OCI-LY7 (cell line): Measurements from ENCODE around the gene FAM222A. TPM values are rescaled to one million over a fixed set of nuclear protein-coding genes. Genes with fewer than 3 reads are reported as not detected.

ENCODE experiments used
- BruUV-seq: library from RNA; stranded (reverse); fragments of 400-500 nt; replicated peaks from 2 replicates; lab custom pipeline; 2021; lab: Mats Ljungman, UMichigan
- CTCF ChIA-PET: fragments of 300-600 bp; sonication (Branson Sonifier 250); formaldehyde crosslinking; loops from one replicate; lab custom pipeline; 2022; ENCODE audit warnings: antibody characterized with exemption; ENCODE audit not compliant: unreplicated experiment; lab: Charles Lee
- POLR2A ChIA-PET: fragments of 300-600 bp; sonication (Branson Sonifier 250); formaldehyde crosslinking; loops from one replicate; lab custom pipeline; 2022; ENCODE audit warnings: antibody characterized with exemption; lab: Charles Lee
- DNase-seq: peaks from one replicate; pipeline ENCODE4 v3.0.0-alpha.2; 2015; ENCODE audit warnings: low spot score
- H2AFZ ChIP-seq: fragments of 200-600 bp; sonication (generic), shearing (Covaris generic); 2 replicates; pipeline ENCODE4 v1.6.1; 2014; ENCODE audit warnings: mild to moderate bottlenecking, antibody characterized with exemption, low read length, moderate library complexity
- H3K27ac ChIP-seq: fragments of 200-600 bp; sonication (generic); 2 replicates; pipeline ENCODE4 v1.5.1; 2014; ENCODE audit warnings: mixed run types, low read depth, mild to moderate bottlenecking, moderate library complexity, low read length, inconsistent platforms; ENCODE audit not compliant: poor library complexity, severe bottlenecking
- H3K36me3 ChIP-seq: fragments of 200-600 bp; sonication (generic); 2 replicates; pipeline ENCODE4 v1.6.1; 2014; ENCODE audit warnings: mild to moderate bottlenecking, antibody characterized with exemption, low read length, moderate library complexity, mixed read lengths; ENCODE audit not compliant: insufficient read depth
- H3K4me1 ChIP-seq: fragments of 200-600 bp; sonication (generic); 2 replicates; pipeline ENCODE4 v1.5.1; 2014; ENCODE audit warnings: mild to moderate bottlenecking, low read length; ENCODE audit not compliant: insufficient read depth, poor library complexity, severe bottlenecking
- H3K4me2 ChIP-seq: fragments of 200-600 bp; sonication (generic); 2 replicates; pipeline ENCODE4 v1.6.1; 2014; ENCODE audit warnings: mild to moderate bottlenecking, low read length
- H3K4me3 ChIP-seq: fragments of 200-600 bp; sonication (generic); 2 replicates; pipeline ENCODE4 v1.5.1; 2014; ENCODE audit warnings: mild to moderate bottlenecking, low read depth, low read length; ENCODE audit not compliant: poor library complexity, severe bottlenecking
- H3K79me2 ChIP-seq: fragments of 200-600 bp; sonication (generic); 2 replicates; pipeline ENCODE4 v1.6.1; 2016; ENCODE audit warnings: low read depth, mild to moderate bottlenecking, low read length, moderate library complexity, mixed read lengths; ENCODE audit not compliant: insufficient read depth
- H3K9me2 ChIP-seq: fragments of 200-600 bp; sonication (generic); 2 replicates; pipeline ENCODE4 v1.6.1; 2016; ENCODE audit warnings: mild to moderate bottlenecking, low read length, mixed read lengths; ENCODE audit not compliant: insufficient read depth
- H3K9me3 ChIP-seq: fragments of 200-600 bp; sonication (generic); 2 replicates; pipeline ENCODE4 v1.6.1; 2014; ENCODE audit warnings: mild to moderate bottlenecking, mixed run types, low read length, mixed read lengths
- H4K20me1 ChIP-seq: fragments of 200-600 bp; sonication (generic); 2 replicates; pipeline ENCODE4 v1.6.1; 2014; ENCODE audit warnings: mild to moderate bottlenecking, antibody characterized with exemption, low read length, moderate library complexity, mixed read lengths; ENCODE audit not compliant: insufficient read depth
- EZH2phosphoT487 ChIP-seq: fragments of 200-600 bp; sonication (generic); IDR thresholded peaks from 2 replicates; pipeline ENCODE4 v1.6.1; 2018; ENCODE audit warnings: low read depth, borderline replicate concordance, mild to moderate bottlenecking, mixed run types, antibody characterized with exemption, low read length, moderate library complexity, mixed read lengths
- intact Hi-C: fragments of 100-400 bp; cut with micrococcal nuclease; formaldehyde crosslinking; loops from one replicate; pipeline ENCODE4 v1.10.0; 2022; ENCODE audit not compliant: unreplicated experiment
- total RNA-seq, 2 experiments: library from RNA; depleted of rRNA in 1 of 2; stranded (reverse); fragments of >200 nt in 1 of 2; shearing (Covaris generic) in 1 of 2; gene quantifications; 2 replicates each; pipeline ENCODE4 v1.2.3, GENCODE V29; 2014 to 2022
- TF ChIP-seq, protein P1 (sequence below): fragments of 200-600 bp; sonication (generic); conservative IDR thresholded peaks from 2 replicates; pipeline ENCODE4 v1.5.1; 2014; ENCODE audit warnings: mild to moderate bottlenecking, antibody characterized with exemption, low read length, moderate library complexity, mixed read lengths

The FAM222A gene
- total RNA-seq, 2 experiments from 2014 or later = 0.98 to 1.8 TPM

DNA sequence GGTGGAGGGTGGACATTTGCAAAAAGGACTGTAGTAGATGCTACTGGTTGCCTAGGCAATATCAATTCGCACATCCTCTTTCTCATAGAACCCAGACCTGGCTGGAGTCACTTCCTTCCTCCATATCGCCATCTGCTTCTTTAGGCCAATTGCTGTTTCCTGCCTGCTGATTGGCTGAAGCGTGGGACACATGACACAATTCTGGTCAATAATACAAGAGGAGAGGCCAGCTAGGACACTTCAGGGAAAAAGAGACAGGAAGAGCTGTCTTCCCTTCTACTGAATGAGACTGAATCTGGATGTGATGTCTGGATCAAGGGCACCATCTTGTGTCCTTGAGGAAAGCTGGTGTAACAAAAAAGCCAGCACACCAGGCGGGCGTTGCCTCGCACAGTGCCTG lies 65.8 kb downstream of the FAM222A start:
- H3K9me3 ChIP-seq = no peaks in the 10 kb centered on the region; the same call in 1 of the 2 replicates
- BruUV-seq = no TSS peak
- DNase-seq = peak; percentile 25
- TF ChIP-seq, protein P1, sequence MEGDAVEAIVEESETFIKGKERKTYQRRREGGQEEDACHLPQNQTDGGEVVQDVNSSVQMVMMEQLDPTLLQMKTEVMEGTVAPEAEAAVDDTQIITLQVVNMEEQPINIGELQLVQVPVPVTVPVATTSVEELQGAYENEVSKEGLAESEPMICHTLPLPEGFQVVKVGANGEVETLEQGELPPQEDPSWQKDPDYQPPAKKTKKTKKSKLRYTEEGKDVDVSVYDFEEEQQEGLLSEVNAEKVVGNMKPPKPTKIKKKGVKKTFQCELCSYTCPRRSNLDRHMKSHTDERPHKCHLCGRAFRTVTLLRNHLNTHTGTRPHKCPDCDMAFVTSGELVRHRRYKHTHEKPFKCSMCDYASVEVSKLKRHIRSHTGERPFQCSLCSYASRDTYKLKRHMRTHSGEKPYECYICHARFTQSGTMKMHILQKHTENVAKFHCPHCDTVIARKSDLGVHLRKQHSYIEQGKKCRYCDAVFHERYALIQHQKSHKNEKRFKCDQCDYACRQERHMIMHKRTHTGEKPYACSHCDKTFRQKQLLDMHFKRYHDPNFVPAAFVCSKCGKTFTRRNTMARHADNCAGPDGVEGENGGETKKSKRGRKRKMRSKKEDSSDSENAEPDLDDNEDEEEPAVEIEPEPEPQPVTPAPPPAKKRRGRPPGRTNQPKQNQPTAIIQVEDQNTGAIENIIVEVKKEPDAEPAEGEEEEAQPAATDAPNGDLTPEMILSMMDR = no peak
- no peak for TF ChIP-seq EZH2phosphoT487
- no peaks in the 10 kb centered on the region; the same call in 1 of the 2 replicates for H3K36me3 ChIP-seq
- H4K20me1 ChIP-seq = no peaks in the 10 kb centered on the region
- no peak overlapping the region for H3K4me3 ChIP-seq
- no peak overlapping the region for H3K4me2 ChIP-seq
- no peaks in the 10 kb centered on the region for H3K9me2 ChIP-seq
- H3K79me2 ChIP-seq = no peaks in the 10 kb centered on the region
- H2AFZ ChIP-seq = peak overlapping the region; percentile 67
- no peak overlapping the region for H3K27ac ChIP-seq
- peaks cover 10% of the 10 kb centered on the region for H3K4me1 ChIP-seq
- ChIA-PET CTCF (no interaction called here), POLR2A (interaction anchor here (0.6 kb wide), 1 partner anchor 848 kb away, joined by 3 read pairs; no protein-coding TSS in a partner anchor)
- intact Hi-C loops = no loop called here

DNA sequence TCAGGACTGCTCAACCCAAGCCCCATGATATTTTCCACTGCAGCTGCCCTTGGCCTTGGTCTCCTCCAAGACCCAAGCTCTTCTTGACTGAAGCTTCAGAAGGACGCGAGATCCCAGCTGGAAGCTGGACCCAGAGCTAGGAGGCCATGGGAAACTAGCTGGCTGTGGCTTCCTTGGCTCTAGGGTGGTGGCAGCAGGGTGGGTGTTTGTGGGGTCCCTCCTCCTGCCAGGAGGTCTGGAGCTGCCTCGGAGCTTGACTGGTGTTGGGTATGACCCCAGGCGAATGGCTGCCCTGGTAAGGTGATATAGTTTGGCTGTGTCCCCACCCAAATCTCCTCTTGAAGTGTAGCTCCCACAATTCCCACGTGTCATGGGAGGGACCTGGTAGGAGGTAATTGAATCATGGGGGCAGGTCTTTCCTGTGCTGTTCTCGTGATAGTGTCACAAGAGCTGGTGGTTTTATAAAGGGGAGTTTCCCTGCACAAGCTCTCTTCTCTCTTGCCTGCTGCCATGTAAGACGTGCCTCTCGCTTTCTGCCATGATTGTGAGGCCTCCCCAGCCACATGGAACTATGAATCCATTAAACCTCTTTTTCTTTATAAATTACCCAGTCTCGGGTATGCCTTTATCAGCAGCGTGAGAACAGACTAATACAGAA lies 68.2 kb downstream of the FAM222A start:
- ChIA-PET POLR2A (interaction anchor here (0.6 to 0.7 kb wide), 2 partner anchors 27 to 109 kb away, joined by 3 to 4 read pairs; no protein-coding TSS in a partner anchor), CTCF (no interaction called here)
- Histone ChIP-seq H3K9me2 (no peaks in the 10 kb centered on the region), H3K79me2 (no peaks in the 10 kb centered on the region), H3K4me2 (no peak overlapping the region), H3K27ac (no peak overlapping the region), H3K4me1 (peaks cover 10% of the 10 kb centered on the region), H3K36me3 (no peaks in the 10 kb centered on the region; the same call in 1 of the 2 replicates), H3K4me3 (no peak overlapping the region), H3K9me3 (no peaks in the 10 kb centered on the region; the same call in 1 of the 2 replicates), H4K20me1 (no peaks in the 10 kb centered on the region), H2AFZ (no peak overlapping the region)
- intact Hi-C loops = no loop called here
- DNase-seq = no peak
- no TSS peak for BruUV-seq
- TF ChIP-seq EZH2phosphoT487 = no peak
- TF ChIP-seq, protein P1 = no peak

DNA sequence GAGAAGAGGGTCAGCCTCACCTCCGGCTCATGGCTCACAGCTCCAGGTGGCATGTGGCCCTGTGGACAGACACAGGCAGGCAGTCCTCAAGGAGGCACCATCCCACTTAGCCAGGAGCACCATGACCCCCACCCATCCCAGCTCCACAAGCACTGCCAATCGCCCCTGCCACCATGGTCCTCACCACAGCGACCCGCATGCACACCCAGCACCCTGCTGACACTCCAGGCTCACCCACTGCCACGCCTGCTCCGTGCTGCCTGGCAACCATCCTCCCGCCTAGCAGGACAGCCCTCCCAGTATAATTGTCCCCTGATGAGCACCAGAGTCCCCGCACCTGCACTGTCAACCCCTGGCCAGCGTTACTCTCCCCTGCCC lies 68.7 kb downstream of the FAM222A start:
- H3K4me3 ChIP-seq = no peak overlapping the region
- no peaks in the 10 kb centered on the region for H4K20me1 ChIP-seq
- H2AFZ ChIP-seq = no peak overlapping the region
- no peaks in the 10 kb centered on the region; the same call in 1 of the 2 replicates for H3K36me3 ChIP-seq
- H3K79me2 ChIP-seq = no peaks in the 10 kb centered on the region
- no peaks in the 10 kb centered on the region for H3K9me2 ChIP-seq
- no peaks in the 10 kb centered on the region; the same call in 1 of the 2 replicates for H3K9me3 ChIP-seq
- peaks cover 5% of the 10 kb centered on the region for H3K4me1 ChIP-seq
- intact Hi-C loops = no loop called here
- ChIA-PET CTCF (no interaction called here), POLR2A (interaction anchor here (0.6 to 0.7 kb wide), 2 partner anchors 27 to 108 kb away, joined by 3 to 4 read pairs; no protein-coding TSS in a partner anchor)
- DNase-seq = no peak
- BruUV-seq = no TSS peak
- H3K27ac ChIP-seq = no peak overlapping the region
- H3K4me2 ChIP-seq = no peak overlapping the region
- TF ChIP-seq, protein P1 = no peak
- TF ChIP-seq EZH2phosphoT487 = no peak
